GM18907 (cell line): ENCODE measurements around the gene SDSL.

Source experiments
- ATAC-seq: cut with Tn5 transposase; IDR thresholded peaks from one replicate; pipeline ENCODE4 v1.9.1; 2021; ENCODE audit warnings: mild to moderate bottlenecking, moderate library complexity; ENCODE audit not compliant: unreplicated experiment

Gene SDSL

GRCh38 chr12:113422030-113422885 lies at the start of gene SDSL:
SDSL (plus strand) TSS chr12:113422380; CDS start chr12:113427983, 5,603 bp downstream.
- peak; percentile 92 for ATAC-seq

GRCh38 chr12:113373440-113373839 lies 48.7 kb upstream of the SDSL start:
- no peak for ATAC-seq

- no peak for ATAC-seq
These were observed 48.2 kb upstream of the SDSL start for GRCh38 chr12:113373969-113374368.

- ATAC-seq, result no peak
These were observed 47.3 kb upstream of the SDSL start for GRCh38 chr12:113374823-113375428.

GRCh38 chr12:113378291-113378690 lies 43.9 kb upstream of the SDSL start:
- no peak for ATAC-seq

- no peak for ATAC-seq
These were observed 41.0 kb upstream of the SDSL start for GRCh38 chr12:113381220-113381619.

GRCh38 chr12:113382206-113382605 lies 40.0 kb upstream of the SDSL start:
- no peak for ATAC-seq

- no peak for ATAC-seq
These were observed 37.4 kb upstream of the SDSL start for GRCh38 chr12:113384778-113385177.

- ATAC-seq, result no peak
These were observed 36.8 kb upstream of the SDSL start for GRCh38 chr12:113385282-113385882.

- no peak for ATAC-seq
These were observed 35.2 kb upstream of the SDSL start for GRCh38 chr12:113386866-113387566.

GRCh38 chr12:113387631-113388030 lies 34.5 kb upstream of the SDSL start:
- ATAC-seq, result no peak

- no peak for ATAC-seq
These were observed 33.8 kb upstream of the SDSL start for GRCh38 chr12:113388351-113388750.

GRCh38 chr12:113390064-113391043 lies 31.8 kb upstream of the SDSL start:
- no peak for ATAC-seq

- no peak for ATAC-seq
These were observed 31.0 kb upstream of the SDSL start for GRCh38 chr12:113391145-113391544.

GRCh38 chr12:113391650-113392337 lies 30.4 kb upstream of the SDSL start:
- ATAC-seq, result no peak

GRCh38 chr12:113392520-113392919 lies 29.7 kb upstream of the SDSL start:
- ATAC-seq, result no peak

GRCh38 chr12:113392988-113393579 lies 29.1 kb upstream of the SDSL start:
- no peak for ATAC-seq

- ATAC-seq, result no peak
These were observed 28.4 kb upstream of the SDSL start for GRCh38 chr12:113393749-113394148.

- no peak for ATAC-seq
These were observed 27.1 kb upstream of the SDSL start for GRCh38 chr12:113395119-113395518.
